Karpas-422 (cell line): ENCODE measurements around the gene KIF25. TPM values are rescaled to one million over a fixed set of nuclear protein-coding genes. Genes with fewer than 3 reads are reported as not detected.
"Not testable (repeated sequence)": the region's sequence is repeated elsewhere in the genome, so short reads cannot be mapped to it uniquely, and the experiment has no call there.

Experiments used
- DNase-seq: peaks from one replicate; pipeline ENCODE4 v3.0.0-alpha.2; 2015
- H2AFZ ChIP-seq: fragments of 200-600 bp; sonication (generic); 2 replicates; pipeline ENCODE4 v1.6.1; 2014; ENCODE audit warnings: antibody characterized with exemption, low read length, mixed read lengths
- H3K27ac ChIP-seq: fragments of 200-600 bp; sonication (generic); 2 replicates; pipeline ENCODE4 v1.5.1; 2014; ENCODE audit warnings: mild to moderate bottlenecking, low read length, moderate library complexity
- H3K27me3 ChIP-seq: fragments of 200-600 bp; sonication (generic); 2 replicates; pipeline ENCODE4 v1.6.1; 2014; ENCODE audit warnings: low read length, mixed read lengths
- H3K36me3 ChIP-seq: fragments of 200-600 bp; sonication (generic); 2 replicates; pipeline ENCODE4 v1.6.1; 2014; ENCODE audit warnings: low read length, mixed read lengths; ENCODE audit not compliant: insufficient read depth
- H3K4me1 ChIP-seq: fragments of 200-600 bp; sonication (generic); 2 replicates; pipeline ENCODE4 v1.6.1; 2014; ENCODE audit warnings: mild to moderate bottlenecking, low read length, mixed read lengths
- H3K4me2 ChIP-seq: fragments of 200-600 bp; sonication (generic); 2 replicates; pipeline ENCODE4 v1.6.1; 2014; ENCODE audit warnings: low read length, low read depth, mild to moderate bottlenecking; ENCODE audit not compliant: poor library complexity, severe bottlenecking
- H3K4me3 ChIP-seq: fragments of 200-600 bp; sonication (generic); 2 replicates; pipeline ENCODE4 v1.5.1; 2014; ENCODE audit warnings: mild to moderate bottlenecking, antibody characterized with exemption, low read length, mixed read lengths
- H3K79me2 ChIP-seq: fragments of 200-600 bp; sonication (generic); 2 replicates; pipeline ENCODE4 v1.6.1; 2014; ENCODE audit warnings: mild to moderate bottlenecking, low read length, mixed read lengths
- H3K9ac ChIP-seq: fragments of 200-600 bp; sonication (generic); 2 replicates; pipeline ENCODE4 v1.6.0; 2014; ENCODE audit warnings: low read length
- H3K9me2 ChIP-seq: fragments of 200-600 bp; sonication (generic), shearing (Covaris generic); replicated peaks from 2 replicates; pipeline ENCODE4 v1.6.0; 2014; ENCODE audit warnings: mild to moderate bottlenecking, low read length, moderate library complexity; ENCODE audit not compliant: insufficient read depth
- H3K9me3 ChIP-seq: fragments of 300-700, 200-600 bp; sonication (generic); 2 replicates; pipeline ENCODE4 v1.6.1; 2014; ENCODE audit warnings: low read length, mixed read lengths
- H4K20me1 ChIP-seq: fragments of 200-600 bp; sonication (generic); 2 replicates; pipeline ENCODE4 v1.6.1; 2014; ENCODE audit warnings: mild to moderate bottlenecking, antibody characterized with exemption, low read length, low read depth; ENCODE audit not compliant: insufficient read depth
- total RNA-seq: library from RNA; depleted of rRNA; stranded (reverse); fragments of >200 nt; shearing (Covaris generic); gene quantifications from 2 replicates; pipeline ENCODE4 v1.2.3, GENCODE V29; 2014; ENCODE audit warnings: low replicate concordance

Gene KIF25
- total RNA-seq, 1 experiment from 2014 or later = not detected

DNA sequence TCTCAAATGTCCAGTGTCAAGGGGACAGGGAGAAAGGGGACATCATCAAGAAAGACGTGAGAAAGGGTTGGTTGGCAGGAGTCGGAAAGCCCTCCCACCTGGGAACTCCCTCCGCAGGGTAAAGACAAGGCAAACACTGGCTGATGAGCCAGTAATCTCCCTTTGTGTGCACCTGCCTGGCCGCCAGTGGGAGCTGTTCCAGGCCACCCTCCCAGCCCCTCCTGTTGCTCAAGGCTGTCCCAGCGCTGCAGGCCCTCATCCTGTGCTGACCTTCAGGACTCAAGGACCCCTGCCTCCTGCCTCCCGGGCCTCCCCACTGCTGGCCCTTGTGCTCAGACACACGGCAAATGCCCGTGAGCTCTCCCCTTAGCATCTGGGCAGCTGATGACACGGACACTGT lies 74.1 kb downstream of the KIF25 start:
- Histone ChIP-seq H3K4me3 (no peak overlapping the region), H3K4me2 (no peak overlapping the region), H4K20me1 (no peaks in the 10 kb centered on the region), H3K9ac (no peak overlapping the region), H3K9me2 (no peaks in the 10 kb centered on the region), H3K79me2 (no peaks in the 10 kb centered on the region), H3K9me3 (no peaks in the 10 kb centered on the region), H3K4me1 (no peaks in the 10 kb centered on the region), H3K36me3 (no peaks in the 10 kb centered on the region), H3K27ac (no peak overlapping the region), H3K27me3 (no peaks in the 10 kb centered on the region), H2AFZ (no peak overlapping the region)
- peak; percentile 48 for DNase-seq

DNA sequence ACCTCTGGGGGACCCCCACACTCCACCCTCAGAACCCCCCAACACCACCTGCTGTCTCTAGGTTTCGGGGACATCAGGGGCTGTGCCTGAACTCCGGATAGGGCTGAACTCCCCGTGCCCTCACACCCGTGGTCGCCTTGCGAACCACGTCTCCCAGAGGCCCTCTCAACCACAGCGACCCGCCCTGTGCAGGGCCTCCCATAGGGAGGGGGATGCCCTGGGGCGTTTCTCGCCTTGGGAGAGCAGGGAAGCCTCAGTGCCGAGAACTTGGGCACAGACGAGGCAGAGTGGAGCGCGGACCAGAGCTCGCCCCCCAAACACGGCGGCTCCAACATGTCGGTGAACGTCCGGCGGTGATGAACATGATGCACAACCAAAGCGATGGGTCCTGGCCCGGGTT lies 74.8 kb downstream of the KIF25 start:
- no peaks in the 10 kb centered on the region for H3K27me3 ChIP-seq
- H4K20me1 ChIP-seq = no peaks in the 10 kb centered on the region
- H3K79me2 ChIP-seq = no peaks in the 10 kb centered on the region
- H3K36me3 ChIP-seq = no peaks in the 10 kb centered on the region
- no peak overlapping the region for H3K4me3 ChIP-seq
- H3K9me2 ChIP-seq = no peaks in the 10 kb centered on the region
- DNase-seq = no peak
- no peak overlapping the region for H3K4me2 ChIP-seq
- no peak overlapping the region for H3K9ac ChIP-seq
- H3K9me3 ChIP-seq = no peaks in the 10 kb centered on the region
- H2AFZ ChIP-seq = no peak overlapping the region
- no peaks in the 10 kb centered on the region for H3K4me1 ChIP-seq
- H3K27ac ChIP-seq = no peak overlapping the region

DNA sequence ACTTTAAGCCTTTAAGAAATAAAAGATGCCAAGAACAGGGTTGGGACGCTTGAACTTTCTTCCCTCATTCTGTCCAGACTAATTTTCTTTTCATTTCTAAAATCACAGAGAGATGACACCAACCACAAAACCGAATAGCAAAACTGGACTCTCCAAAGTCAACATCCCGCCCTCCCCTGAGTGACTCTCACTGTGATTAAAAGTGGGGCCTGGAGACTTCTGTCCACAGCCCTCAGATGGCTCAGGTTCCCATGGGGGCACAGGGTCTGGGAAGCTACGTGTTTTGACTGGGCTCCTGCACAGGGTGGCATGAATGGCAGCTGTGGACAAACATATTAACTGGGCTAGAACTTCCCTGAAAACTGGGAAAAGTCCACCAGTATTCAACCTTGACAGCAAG lies 75.3 kb downstream of the KIF25 start:
- no peaks in the 10 kb centered on the region for H4K20me1 ChIP-seq
- H3K79me2 ChIP-seq = no peaks in the 10 kb centered on the region
- H2AFZ ChIP-seq = no peak overlapping the region
- no peak overlapping the region for H3K4me2 ChIP-seq
- H3K27ac ChIP-seq = no peak overlapping the region
- no peaks in the 10 kb centered on the region for H3K9me3 ChIP-seq
- no peak overlapping the region for H3K9ac ChIP-seq
- no peak overlapping the region for H3K4me3 ChIP-seq
- no peaks in the 10 kb centered on the region for H3K36me3 ChIP-seq
- no peaks in the 10 kb centered on the region for H3K27me3 ChIP-seq
- H3K9me2 ChIP-seq = no peaks in the 10 kb centered on the region
- DNase-seq = no peak
- no peaks in the 10 kb centered on the region for H3K4me1 ChIP-seq

DNA sequence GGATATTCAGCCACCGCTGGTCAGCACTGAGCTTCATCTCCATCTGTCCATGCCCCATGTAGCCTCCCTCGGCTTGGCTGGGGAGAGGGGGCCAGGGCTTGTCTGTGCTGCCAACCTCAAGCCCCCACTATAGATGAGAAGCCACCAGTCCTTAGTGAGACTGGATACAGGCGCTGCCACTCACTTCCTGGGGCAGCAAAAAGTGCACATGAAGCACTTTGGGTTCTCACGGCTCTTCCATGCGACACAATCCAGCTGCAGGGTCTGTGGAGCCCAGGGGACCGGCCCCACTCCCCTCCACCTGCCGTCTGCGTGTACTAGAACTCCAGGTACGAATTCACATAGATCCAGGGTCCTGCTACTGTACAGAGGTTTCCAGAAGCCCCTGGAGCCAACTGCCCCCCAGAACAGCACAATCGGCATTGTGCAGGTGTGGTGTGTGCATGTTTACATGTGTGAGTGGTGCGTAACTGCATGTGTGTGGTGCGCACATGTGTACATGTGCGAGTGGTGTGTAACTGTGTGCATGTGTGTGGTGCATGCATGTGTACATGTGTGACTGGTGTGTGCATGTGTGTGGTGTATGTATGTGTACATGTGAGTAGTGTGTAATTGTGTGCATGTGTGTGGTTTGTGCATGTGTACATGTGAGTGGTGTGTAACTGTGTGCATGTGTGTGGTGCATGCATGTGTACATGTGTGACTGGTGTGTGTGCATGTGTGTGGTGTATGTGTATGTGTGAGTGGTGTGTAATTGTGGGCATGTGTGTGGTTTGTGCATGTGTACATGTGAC lies 76.7 kb downstream of the KIF25 start:
- Histone ChIP-seq H3K27ac (no peak overlapping the region), H3K4me2 (no peak overlapping the region), H4K20me1 (no peaks in the 10 kb centered on the region), H3K4me3 (no peak overlapping the region), H3K36me3 (no peaks in the 10 kb centered on the region), H2AFZ (no peak overlapping the region), H3K4me1 (no peaks in the 10 kb centered on the region), H3K9me3 (no peaks in the 10 kb centered on the region), H3K9me2 (no peaks in the 10 kb centered on the region), H3K79me2 (no peaks in the 10 kb centered on the region), H3K9ac (no peak overlapping the region), H3K27me3 (no peaks in the 10 kb centered on the region)
- no peak for DNase-seq

DNA sequence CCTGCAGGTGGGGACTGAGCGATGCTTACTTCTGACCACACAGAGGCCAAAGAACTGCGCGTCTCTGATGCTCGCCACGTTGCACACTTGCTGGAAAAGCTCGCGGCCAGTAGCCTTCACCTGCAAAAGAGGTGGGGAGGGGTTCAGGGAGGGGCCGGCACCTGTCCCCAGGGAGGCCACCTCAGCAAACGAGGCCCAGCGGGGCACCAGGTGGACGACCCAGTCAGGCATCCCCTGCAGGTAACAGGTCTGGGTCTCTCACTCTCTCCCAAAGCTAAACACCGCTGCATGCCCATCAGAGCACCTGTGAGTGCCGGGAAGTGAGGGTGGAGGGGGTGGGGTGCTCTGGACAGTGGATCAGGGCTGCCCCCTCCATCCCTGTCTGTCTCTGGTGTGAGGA lies 77.7 kb downstream of the KIF25 start:
- no peak overlapping the region for H3K9ac ChIP-seq
- no peaks in the 10 kb centered on the region for H4K20me1 ChIP-seq
- H3K4me2 ChIP-seq = no peak overlapping the region
- no peaks in the 10 kb centered on the region for H3K9me3 ChIP-seq
- no peak overlapping the region for H3K4me3 ChIP-seq
- no peak overlapping the region for H3K27ac ChIP-seq
- DNase-seq = no peak
- no peaks in the 10 kb centered on the region for H3K79me2 ChIP-seq
- no peaks in the 10 kb centered on the region for H3K4me1 ChIP-seq
- no peaks in the 10 kb centered on the region for H3K27me3 ChIP-seq
- H3K9me2 ChIP-seq = no peaks in the 10 kb centered on the region
- no peaks in the 10 kb centered on the region for H3K36me3 ChIP-seq
- H2AFZ ChIP-seq = no peak overlapping the region

DNA sequence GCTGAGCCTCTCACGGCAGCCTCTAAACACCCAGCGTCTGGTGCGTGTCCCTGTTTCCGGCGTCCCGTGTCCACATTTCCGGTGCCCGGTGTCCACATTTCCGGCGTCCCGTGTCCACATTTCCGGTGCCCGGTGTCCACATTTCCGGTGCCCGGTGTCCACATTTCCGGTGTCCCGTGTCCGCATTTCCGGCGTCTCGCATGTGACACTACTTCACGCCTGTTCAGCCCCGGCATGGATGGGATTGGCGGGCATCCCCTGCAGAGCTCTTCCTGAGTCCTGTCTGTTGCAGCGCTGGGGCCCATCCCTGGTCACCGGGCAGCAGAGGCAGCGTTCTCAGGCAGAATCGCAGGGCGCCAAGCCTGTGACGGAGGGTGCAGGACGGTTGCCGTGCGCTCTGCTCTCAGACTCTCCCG lies 78.3 kb downstream of the KIF25 start:
- H3K4me2 ChIP-seq = no peak overlapping the region
- H3K79me2 ChIP-seq = no peaks in the 10 kb centered on the region
- H3K27me3 ChIP-seq = no peaks in the 10 kb centered on the region
- H3K9me3 ChIP-seq = no peaks in the 10 kb centered on the region
- H4K20me1 ChIP-seq = no peaks in the 10 kb centered on the region
- no peak overlapping the region for H3K9ac ChIP-seq
- H3K36me3 ChIP-seq = no peaks in the 10 kb centered on the region
- no peak overlapping the region for H3K27ac ChIP-seq
- H2AFZ ChIP-seq = no peak overlapping the region
- no peak for DNase-seq
- no peaks in the 10 kb centered on the region for H3K9me2 ChIP-seq
- H3K4me1 ChIP-seq = no peaks in the 10 kb centered on the region
- no peak overlapping the region for H3K4me3 ChIP-seq

DNA sequence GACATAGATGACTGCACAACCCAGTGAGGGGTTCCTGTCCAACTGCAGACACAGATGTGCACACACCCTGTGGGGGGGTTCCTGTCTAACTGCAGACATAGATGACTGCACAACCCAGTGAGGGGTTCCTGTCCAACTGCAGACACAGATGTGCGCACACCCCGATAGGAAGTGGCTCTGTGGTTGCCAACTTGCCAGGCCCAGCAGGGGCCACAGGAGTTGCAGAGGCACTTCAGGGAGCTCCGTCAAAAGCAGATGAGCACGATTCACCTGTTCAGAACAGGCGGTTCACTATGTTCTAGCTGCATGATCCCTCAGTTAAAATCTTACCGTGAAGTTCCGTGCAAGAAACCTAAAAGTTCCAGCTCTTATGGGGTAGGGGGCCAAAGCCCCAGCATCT lies 79.9 kb downstream of the KIF25 start:
- H2AFZ ChIP-seq, H3K36me3 ChIP-seq, H3K4me1 ChIP-seq, DNase-seq, H3K9me3 ChIP-seq, H3K27ac ChIP-seq, H3K9ac ChIP-seq, H3K79me2 ChIP-seq, H3K27me3 ChIP-seq, H3K4me3 ChIP-seq, H3K9me2 ChIP-seq, H3K4me2 ChIP-seq, H4K20me1 ChIP-seq: not testable (repeated sequence)

DNA sequence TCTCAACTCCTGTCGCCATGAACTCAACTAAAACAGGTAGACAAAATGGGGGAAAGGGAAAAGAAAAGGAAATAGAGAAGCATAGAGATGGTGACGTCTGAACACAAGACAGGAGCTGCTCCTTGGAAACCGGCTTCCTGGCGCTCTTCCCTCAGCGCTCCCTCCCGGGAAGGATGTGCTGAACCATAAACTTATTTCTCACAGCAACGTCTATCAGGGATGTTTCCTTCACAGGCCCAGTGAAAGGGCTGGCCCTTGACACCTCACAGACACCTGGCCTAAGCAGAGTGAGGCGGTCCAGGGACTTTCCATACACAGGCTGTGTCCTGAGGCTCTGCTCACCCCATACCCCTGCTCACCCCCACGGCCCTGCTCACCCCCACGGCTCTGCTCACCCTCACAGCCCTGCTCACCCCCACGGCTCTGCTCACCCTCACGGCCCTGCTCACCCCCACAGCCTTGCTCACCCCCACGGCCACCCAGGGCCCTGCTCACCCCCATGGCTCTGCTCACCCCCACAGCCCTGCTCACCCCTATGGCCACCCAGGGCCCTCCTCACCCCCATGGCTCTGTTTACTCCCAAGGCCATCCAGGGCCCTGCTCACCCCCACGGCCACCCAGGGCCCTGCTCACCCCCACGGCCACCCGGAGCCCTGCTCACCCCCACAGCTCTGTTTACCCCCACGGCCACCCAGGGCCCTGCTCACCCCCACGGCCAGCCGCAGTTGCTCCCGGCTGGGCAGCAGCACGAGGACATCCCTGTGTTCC lies 80.9 kb downstream of the KIF25 start:
- no peak overlapping the region for H3K9ac ChIP-seq
- no peak for DNase-seq
- no peaks in the 10 kb centered on the region for H3K4me1 ChIP-seq
- H3K9me3 ChIP-seq = no peaks in the 10 kb centered on the region
- no peaks in the 10 kb centered on the region for H3K27me3 ChIP-seq
- H3K36me3 ChIP-seq = no peaks in the 10 kb centered on the region
- no peaks in the 10 kb centered on the region for H3K79me2 ChIP-seq
- no peak overlapping the region for H2AFZ ChIP-seq
- H3K27ac ChIP-seq = no peak overlapping the region
- no peak overlapping the region for H3K4me2 ChIP-seq
- H4K20me1 ChIP-seq = no peaks in the 10 kb centered on the region
- H3K9me2 ChIP-seq = no peaks in the 10 kb centered on the region
- no peak overlapping the region for H3K4me3 ChIP-seq
